GM21515 (cell line): ENCODE results near the gene DKKL1.

Source experiments
- ATAC-seq: cut with Tn5 transposase; IDR thresholded peaks from one replicate; pipeline ENCODE4 v1.9.1; 2021; ENCODE audit not compliant: unreplicated experiment

DKKL1 gene

GRCh38 chr19:49421039-49421877 is 57.6 kb downstream of the DKKL1 start:
- ATAC-seq: no peak

- ATAC-seq: no peak
Measured at GRCh38 chr19:49421878-49422202, 58.2 kb downstream of the DKKL1 start.

- ATAC-seq: no peak
Measured at GRCh38 chr19:49422407-49423070, 58.9 kb downstream of the DKKL1 start.

GRCh38 chr19:49423071-49423984 is 59.7 kb downstream of the DKKL1 start, which contains the start of gene PTH2:
TSS of gene PTH2 (minus strand) at chr19:49423441. CDS start at chr19:49423339, 102 bp downstream.
- ATAC-seq: no peak

GRCh38 chr19:49423985-49424303 is 60.3 kb downstream of the DKKL1 start:
- ATAC-seq: no peak
